SH-SY5Y (cell line): ENCODE measurements around the gene MCOLN2.

Experiments
- GATA2 ChIP-seq: IDR thresholded peaks from 2 replicates; pipeline ENCODE4 v1.6.1; 2011; ENCODE audit warnings: mild to moderate bottlenecking, low read depth, low read length
- GATA3 ChIP-seq: IDR thresholded peaks from 2 replicates; pipeline ENCODE4 v1.6.1; 2011; ENCODE audit warnings: low read depth, mild to moderate bottlenecking, low read length, moderate library complexity

DNA sequence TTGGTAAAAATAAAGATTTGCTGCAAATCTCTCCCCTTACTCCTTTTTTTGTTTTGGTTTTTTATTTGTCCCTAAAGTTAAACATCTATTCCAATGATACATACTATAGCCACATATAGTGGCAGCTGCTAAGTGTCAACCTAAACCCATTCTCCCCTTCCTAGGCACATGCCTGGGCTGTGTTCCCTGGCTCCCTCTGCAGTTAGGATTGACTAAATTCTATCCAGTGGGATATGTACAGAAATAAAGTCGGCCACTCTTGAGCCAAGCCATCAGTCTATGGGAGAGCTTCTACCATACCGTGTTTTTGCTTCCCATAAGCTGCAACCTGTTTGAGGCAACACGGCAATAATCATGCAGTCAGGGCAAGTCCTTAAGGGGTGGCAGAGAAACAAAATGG, 27.8 kb upstream of the MCOLN2 start:
- TF ChIP-seq GATA2 (no peak), GATA3 (no peak)
